Mesothelial cell of epicardium (in vitro differentiated cells): Measurements from ENCODE around the gene KLLN. TPM values are rescaled to one million over a fixed set of nuclear protein-coding genes. Genes with fewer than 3 reads are reported as not detected.

Experiments
- DNase-seq, 2 experiments: peaks; one replicate each; pipeline ENCODE4 v3.0.0; 2021; ENCODE audit warnings: low spot score in 2 of 2; ENCODE audit not compliant: unreplicated experiment in 2 of 2
- H3K27ac Mint-ChIP-seq: 2 replicates; pipeline ENCODE4 v1.8.0; 2021; ENCODE audit warnings: mixed read lengths
- H3K27me3 Mint-ChIP-seq: 2 replicates; pipeline ENCODE4 v1.8.0; 2021; ENCODE audit warnings: low read depth, mixed read lengths
- H3K36me3 Mint-ChIP-seq: 2 replicates; pipeline ENCODE4 v1.8.0; 2021; ENCODE audit warnings: mixed read lengths
- H3K4me1 Mint-ChIP-seq: 2 replicates; pipeline ENCODE4 v1.8.0; 2021; ENCODE audit warnings: mixed read lengths
- H3K4me3 Mint-ChIP-seq: 2 replicates; pipeline ENCODE4 v1.8.0; 2021; ENCODE audit warnings: mild to moderate bottlenecking, moderate library complexity, mixed read lengths
- H3K9me3 Mint-ChIP-seq: 2 replicates; pipeline ENCODE4 v1.8.0; 2021; ENCODE audit warnings: mixed read lengths
- CTCF ChIP-seq: fragments of 200-600 bp; sonication (generic); IDR thresholded peaks from one replicate; pipeline ENCODE4 v1.5.0; 2021; ENCODE audit warnings: antibody characterized with exemption; ENCODE audit not compliant: unreplicated experiment
- total RNA-seq: library from RNA; stranded (reverse); gene quantifications from 3 replicates; pipeline ENCODE4 v1.2.1, GENCODE V29; 2021

KLLN gene
- total RNA-seq, 1 donor from 2014 or later, result 1.2 TPM

- Mint-ChIP-seq H3K4me1 (peaks cover 15% of the 10 kb centered on the region), H3K9me3 (no peaks in the 10 kb centered on the region), H3K27me3 (no peaks in the 10 kb centered on the region), H3K4me3 (no peak overlapping the region), H3K27ac (peak overlapping the region; percentile 64), H3K36me3 (no peaks in the 10 kb centered on the region)
- TF ChIP-seq CTCF, result no peak
- no peak for DNase-seq
Observed at GRCh38 chr10:87845624-87845998, 17.7 kb downstream of the KLLN start.

GRCh38 chr10:87844837-87845623, 18.3 kb downstream of the KLLN start:
- TF ChIP-seq CTCF, result no peak
- no peak for DNase-seq
- H3K4me3 Mint-ChIP-seq, result no peak overlapping the region
- H3K4me1 Mint-ChIP-seq, result peaks cover 15% of the 10 kb centered on the region
- no peaks in the 10 kb centered on the region for H3K36me3 Mint-ChIP-seq
- H3K27ac Mint-ChIP-seq, result no peak overlapping the region
- H3K27me3 Mint-ChIP-seq, result no peaks in the 10 kb centered on the region
- no peaks in the 10 kb centered on the region for H3K9me3 Mint-ChIP-seq

- Mint-ChIP-seq H3K4me1 (peaks cover 15% of the 10 kb centered on the region), H3K9me3 (no peaks in the 10 kb centered on the region), H3K27ac (no peak overlapping the region), H3K36me3 (no peaks in the 10 kb centered on the region), H3K4me3 (no peak overlapping the region), H3K27me3 (no peaks in the 10 kb centered on the region)
- DNase-seq, result no peak
- no peak for TF ChIP-seq CTCF
Observed at GRCh38 chr10:87843714-87844113, 19.6 kb downstream of the KLLN start.

GRCh38 chr10:87842776-87843497, 20.4 kb downstream of the KLLN start:
- no peak overlapping the region for H3K4me3 Mint-ChIP-seq
- no peak for DNase-seq
- peaks cover 15% of the 10 kb centered on the region for H3K4me1 Mint-ChIP-seq
- no peak for TF ChIP-seq CTCF
- no peaks in the 10 kb centered on the region for H3K9me3 Mint-ChIP-seq
- H3K27ac Mint-ChIP-seq, result peak overlapping the region; percentile 9
- H3K27me3 Mint-ChIP-seq, result no peaks in the 10 kb centered on the region
- no peaks in the 10 kb centered on the region for H3K36me3 Mint-ChIP-seq

- Mint-ChIP-seq H3K27ac (no peak overlapping the region), H3K36me3 (no peaks in the 10 kb centered on the region), H3K4me1 (peaks cover 15% of the 10 kb centered on the region), H3K9me3 (no peaks in the 10 kb centered on the region), H3K27me3 (no peaks in the 10 kb centered on the region), H3K4me3 (no peak overlapping the region)
- DNase-seq, result no peak
- TF ChIP-seq CTCF, result no peak
Observed at GRCh38 chr10:87842220-87842641, 21.1 kb downstream of the KLLN start.
